Measurements from ENCODE around the gene CYP3A5. TPM values are rescaled to one million over a fixed set of nuclear protein-coding genes. Genes with fewer than 3 reads are reported as not detected.
A peak's percentile ranks its signal among the peaks of the same experiment; 100 is the strongest.

CYP3A5 gene
- total RNA-seq, 1 experiment from 2014 or later: not detected

DNA sequence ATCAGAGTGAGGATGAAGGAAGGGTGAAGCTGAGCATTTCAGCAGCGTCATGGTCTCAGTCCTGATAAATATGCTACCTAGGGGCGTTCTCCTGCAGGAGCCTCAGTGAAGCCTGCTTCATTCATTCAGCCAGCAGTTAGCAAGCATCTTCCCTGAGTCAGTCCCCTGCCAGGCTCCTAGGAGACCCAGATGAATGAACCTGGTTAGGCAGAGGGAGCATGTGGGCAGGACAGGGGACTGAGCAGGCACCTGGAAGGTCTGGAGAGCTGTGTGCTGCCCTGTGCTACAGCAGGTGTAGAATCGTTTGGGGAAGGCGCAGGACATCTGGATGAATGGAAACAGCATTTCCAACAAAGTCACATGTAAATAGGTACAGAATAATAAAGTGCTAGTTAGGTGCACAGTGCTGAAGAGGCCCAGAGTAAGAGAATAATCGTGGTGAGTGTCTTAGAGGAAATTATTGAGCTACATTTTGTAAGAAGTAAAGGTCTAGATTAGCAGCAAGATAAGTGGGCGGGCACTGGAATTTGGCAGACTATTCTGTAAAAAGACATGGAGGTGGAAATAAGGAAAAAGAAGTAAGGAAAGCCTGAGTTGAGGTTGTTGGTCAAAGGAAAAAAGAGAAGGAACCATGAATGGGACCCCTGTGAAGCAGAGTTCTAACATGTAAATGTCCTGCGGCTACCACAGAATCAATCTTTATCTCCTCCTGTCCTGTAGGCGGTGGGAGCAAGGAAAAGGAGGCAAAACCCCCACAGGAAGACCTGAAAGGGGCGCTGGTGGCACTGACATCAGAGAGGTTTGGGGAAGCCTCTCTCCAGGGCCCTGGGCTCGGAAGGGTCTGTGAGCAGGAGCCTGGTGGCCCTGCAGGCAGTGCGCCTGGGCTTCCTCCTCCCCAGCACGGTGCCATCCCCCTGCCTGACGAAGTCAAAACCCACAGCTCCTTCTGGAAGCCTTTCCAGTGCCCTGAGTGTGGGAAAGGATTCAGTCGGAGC is 51.0 kb downstream of the CYP3A5 start:
- no peak overlapping the region for H3K4me2 ChIP-seq (ENCODE audit: insufficient read depth, insufficient read length, low read length)
- no peak overlapping the region for H2BK5ac ChIP-seq (ENCODE audit: insufficient read length, low read length)
- H3K4ac ChIP-seq (ENCODE audit: low read depth, low read length): no peak overlapping the region
- no peak overlapping the region for H4K5ac ChIP-seq (ENCODE audit: insufficient read length, low read depth, low read length)
- H3K9me3 Mint-ChIP-seq: no peaks in the 10 kb centered on the region
- H4K8ac ChIP-seq (replicated peaks; ENCODE audit: insufficient read length, low read depth, low read length): no peak overlapping the region
- DNase-seq: peak; percentile 36
- H2BK12ac ChIP-seq (ENCODE audit: insufficient read length, low read depth, low read length): no peak overlapping the region
- H3K27ac Mint-ChIP-seq: peak overlapping the region; percentile 50 to 89 (median 60); a peak in 6 of 7 replicates
- H3K27me3 ChIP-seq (ENCODE audit: insufficient read depth, low read length): no peaks in the 10 kb centered on the region
- no peaks in the 10 kb centered on the region for H4K20me1 ChIP-seq (ENCODE audit: control insufficient read depth, insufficient read depth, insufficient read length)
- H3K27ac ChIP-seq (ENCODE audit: insufficient read length, low read depth, low read length): no peak overlapping the region
- no peak overlapping the region for H2BK20ac ChIP-seq (ENCODE audit: low read depth, low read length, poor library complexity, severe bottlenecking)
- TF ChIP-seq CTCF (conservative IDR thresholded peaks at IDR 0.05): no peak; the same call in 2 of the 3 replicates
- no peaks in the 10 kb centered on the region for H3K27me3 Mint-ChIP-seq (ENCODE audit: low read depth)
- H3K18ac ChIP-seq (ENCODE audit: insufficient read length, low read depth, low read length): no peak overlapping the region
- H4K91ac ChIP-seq (ENCODE audit: insufficient read length, low read depth, low read length): no peak overlapping the region
- no peaks in the 10 kb centered on the region for H3K9me3 ChIP-seq (ENCODE audit: control insufficient read depth, low read depth, low read length)
- H3K23ac ChIP-seq (ENCODE audit: insufficient read length, low read depth, low read length): no peak overlapping the region
- no peaks in the 10 kb centered on the region for H3K23me2 ChIP-seq (ENCODE audit: insufficient read length, low read depth, low read length, poor library complexity, severe bottlenecking)
- WGBS (ENCODE audit: extremely low coverage, insufficient read length, low lambda C conversion rate): no CpG with 5 or more reads among the region's 14 CpGs
- H2BK15ac ChIP-seq (ENCODE audit: low read depth, low read length): no peak overlapping the region
- H3T11ph ChIP-seq (ENCODE audit: low read length): no peak overlapping the region
- peaks cover 44 to 80% (median 67%) of the 10 kb centered on the region in 3 experiments for H3K36me3 Mint-ChIP-seq (ENCODE audit: insufficient read depth in 1 of 3, low read depth in 3 of 3)
- peaks cover 36 to 44% of the 10 kb centered on the region in 2 experiments for H3K4me1 Mint-ChIP-seq
- no peak overlapping the region for H2BK120ac ChIP-seq (ENCODE audit: low read depth, low read length, poor library complexity, severe bottlenecking)
- H3K56ac ChIP-seq (ENCODE audit: insufficient read length, low read depth, low read length): no peak overlapping the region
- no peak overlapping the region for H3K14ac ChIP-seq (ENCODE audit: insufficient read depth, low read length)
- no peak overlapping the region for H2AFZ ChIP-seq (ENCODE audit: low read length)
- H3K79me2 ChIP-seq (ENCODE audit: insufficient read depth, low read length): no peaks in the 10 kb centered on the region
- no peak overlapping the region for H2AK5ac ChIP-seq (ENCODE audit: insufficient read length, low read length)
- no peaks in the 10 kb centered on the region for H3K4me1 ChIP-seq (ENCODE audit: insufficient read depth, low read length)
- no peak overlapping the region for H3K9ac ChIP-seq (ENCODE audit: extremely low read depth, insufficient read length, low read length)
- no peaks in the 10 kb centered on the region for H3K79me1 ChIP-seq (ENCODE audit: insufficient read depth, low read depth, low read length, poor library complexity, severe bottlenecking)
- H3K4me3 Mint-ChIP-seq: no peak overlapping the region; a peak in 2 of 5 replicates
